ENCODE data around the gene NDUFA7. TPM values are rescaled to one million over a fixed set of nuclear protein-coding genes. Genes with fewer than 3 reads are reported as not detected.

The NDUFA7 gene
- total RNA-seq, 4 donors from 2014 or later, result 75.3 to 129 (median 87.7) TPM

DNA sequence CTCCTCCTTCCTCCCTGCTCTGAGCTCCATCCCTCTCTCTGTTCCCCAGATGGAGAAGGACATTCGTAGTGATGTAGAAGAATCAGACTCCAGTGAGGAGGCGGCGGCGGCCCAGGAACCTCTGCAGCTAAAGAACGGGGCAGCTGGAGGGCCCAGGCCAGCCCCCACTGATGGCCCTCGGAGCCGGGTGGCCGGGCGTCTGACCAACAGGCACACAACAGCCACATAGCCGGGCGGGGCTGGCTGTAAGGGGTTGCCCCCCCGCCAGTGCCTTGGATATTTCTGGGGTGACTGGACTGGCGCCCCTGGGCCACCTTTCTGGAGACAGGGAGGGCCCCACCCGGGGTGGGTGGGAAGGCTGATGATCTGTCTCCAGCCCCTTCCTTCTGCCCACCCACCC lies 59.3 kb downstream of the NDUFA7 start:
- no peaks in the 10 kb centered on the region for H3K36me3 ChIP-seq
- intact Hi-C loops (cut with DNase I; ENCODE audit: low total_unique reads) (no loop called here), in situ Hi-C loops (cut with MboI; ENCODE audit: low sequenced_read_pairs in 4 of 4) (loop anchor here in 2 of 4 donors (25.0 kb wide), 1 partner anchor 250 kb away; the partner anchor contains the start of gene ELAVL1 (in 2 of the 2))
- TF ChIP-seq, protein P1, sequence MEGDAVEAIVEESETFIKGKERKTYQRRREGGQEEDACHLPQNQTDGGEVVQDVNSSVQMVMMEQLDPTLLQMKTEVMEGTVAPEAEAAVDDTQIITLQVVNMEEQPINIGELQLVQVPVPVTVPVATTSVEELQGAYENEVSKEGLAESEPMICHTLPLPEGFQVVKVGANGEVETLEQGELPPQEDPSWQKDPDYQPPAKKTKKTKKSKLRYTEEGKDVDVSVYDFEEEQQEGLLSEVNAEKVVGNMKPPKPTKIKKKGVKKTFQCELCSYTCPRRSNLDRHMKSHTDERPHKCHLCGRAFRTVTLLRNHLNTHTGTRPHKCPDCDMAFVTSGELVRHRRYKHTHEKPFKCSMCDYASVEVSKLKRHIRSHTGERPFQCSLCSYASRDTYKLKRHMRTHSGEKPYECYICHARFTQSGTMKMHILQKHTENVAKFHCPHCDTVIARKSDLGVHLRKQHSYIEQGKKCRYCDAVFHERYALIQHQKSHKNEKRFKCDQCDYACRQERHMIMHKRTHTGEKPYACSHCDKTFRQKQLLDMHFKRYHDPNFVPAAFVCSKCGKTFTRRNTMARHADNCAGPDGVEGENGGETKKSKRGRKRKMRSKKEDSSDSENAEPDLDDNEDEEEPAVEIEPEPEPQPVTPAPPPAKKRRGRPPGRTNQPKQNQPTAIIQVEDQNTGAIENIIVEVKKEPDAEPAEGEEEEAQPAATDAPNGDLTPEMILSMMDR (IDR thresholded peaks at IDR 0.05 in 4 of 5, conservative IDR thresholded peaks at IDR 0.05 in 1 of 5), result no peak
- TF ChIP-seq POLR2A (IDR thresholded peaks at IDR 0.05), result no peak
- H3K4me3 ChIP-seq, result no peak overlapping the region
- DNase-seq (no peak), ATAC-seq (no peak)
- no peaks in the 10 kb centered on the region for H3K27me3 ChIP-seq
- no peaks in the 10 kb centered on the region for H3K9me3 ChIP-seq
- no peaks in the 10 kb centered on the region for H3K4me1 ChIP-seq
- no peak overlapping the region for H3K27ac ChIP-seq

DNA sequence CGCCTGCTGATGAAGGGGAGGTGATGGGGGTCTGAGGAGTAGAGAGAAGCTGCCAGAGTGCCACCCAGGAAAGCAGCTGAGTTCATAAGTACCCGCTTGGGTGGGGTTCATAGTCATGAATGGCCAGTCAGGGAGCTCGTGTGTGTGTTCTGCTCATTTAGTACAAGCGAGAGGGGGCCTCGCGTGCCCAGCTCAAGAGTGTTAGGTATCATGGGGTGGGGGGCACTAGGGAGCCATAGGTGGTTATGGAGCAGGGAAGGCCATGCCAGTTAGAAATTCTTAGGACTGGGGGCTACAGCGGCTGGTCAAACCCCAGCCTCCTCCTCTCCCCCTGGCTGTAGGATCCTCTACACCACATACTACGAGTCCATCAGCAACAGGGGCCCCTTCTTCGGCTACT lies 59.8 kb downstream of the NDUFA7 start:
- Histone ChIP-seq H3K27ac (no peak overlapping the region), H3K4me1 (no peaks in the 10 kb centered on the region), H3K27me3 (no peaks in the 10 kb centered on the region), H3K36me3 (no peaks in the 10 kb centered on the region), H3K4me3 (no peak overlapping the region), H3K9me3 (no peaks in the 10 kb centered on the region)
- TF ChIP-seq POLR2A (IDR thresholded peaks at IDR 0.05), result no peak
- TF ChIP-seq, protein P1 (IDR thresholded peaks at IDR 0.05 in 4 of 5, conservative IDR thresholded peaks at IDR 0.05 in 1 of 5), result no peak
- in situ Hi-C loops (cut with MboI; ENCODE audit: low sequenced_read_pairs in 4 of 4), result loop anchor here in 2 of 4 donors (25.0 kb wide), 1 partner anchor 249 kb away; the partner anchor contains the start of gene ELAVL1 (in 2 of the 2)
- no peak for ATAC-seq
- no peak for DNase-seq
- intact Hi-C loops (cut with DNase I; ENCODE audit: low total_unique reads), result no loop called here

Other genes with a start within 250 kb of the NDUFA7 start
- under 1 TPM in 1 of 4 donors, not detected in 3; 0.15 TPM for gene FBN3, start 171.8 kb downstream of the NDUFA7 start, total RNA-seq
- gene CERS4, start 112.0 kb downstream of the NDUFA7 start, total RNA-seq, result 1 to 10 TPM; 2.1 to 4.0 (median 2.7) TPM
- gene CD320, start 13.0 kb downstream of the NDUFA7 start, total RNA-seq, result 10 to 100 TPM; 49.8 to 85.3 (median 66.1) TPM
- 100 to 1,000 TPM; 248 to 436 (median 313) TPM for gene RPS28, start 121 bp upstream of the NDUFA7 start, total RNA-seq
- 10 to 100 TPM in 3 of 4 donors, 1 to 10 TPM in 1; 7.1 to 16.0 (median 13.7) TPM for gene KANK3, start 21.9 kb upstream of the NDUFA7 start, total RNA-seq
- gene ANGPTL4, start 42.8 kb upstream of the NDUFA7 start, total RNA-seq, result 10 to 100 TPM; 19.7 to 91.8 (median 41.9) TPM
- 10 to 100 TPM; 13.4 to 42.9 (median 31.0) TPM for gene RAB11B, start 69.0 kb upstream of the NDUFA7 start, total RNA-seq
- gene MARCHF2, start 91.9 kb upstream of the NDUFA7 start, total RNA-seq, result 100 to 1,000 TPM; 173 to 183 (median 176) TPM
- 10 to 100 TPM; 42.5 to 74.6 (median 57.8) TPM for gene HNRNPM, start 123.6 kb upstream of the NDUFA7 start, total RNA-seq
- gene PRAM1, start 181.3 kb upstream of the NDUFA7 start, total RNA-seq, result under 1 TPM in 2 of 4 donors, not detected in 2; 0.16 to 0.27 TPM
- 10 to 100 TPM in 1 of 4 donors, 1 to 10 TPM in 3; 4.7 to 13.3 (median 6.9) TPM for gene ZNF414, start 192.8 kb upstream of the NDUFA7 start, total RNA-seq

Data from gastrocnemius medialis (tissue), 4 donors.